Right ventricle myocardium superior (tissue), 1 donor: ENCODE results near the gene CD74. TPM values are rescaled to one million over a fixed set of nuclear protein-coding genes. Genes with fewer than 3 reads are reported as not detected.

Experiments used
- ATAC-seq: fragments of 200-7000 bp; cut with Tn5 transposase; one replicate; pipeline ENCODE4 v1.9.1; 2020; ENCODE audit warnings: mild to moderate bottlenecking; ENCODE audit not compliant: poor library complexity
- DNase-seq: peaks from one replicate; pipeline ENCODE4 v3.0.0-alpha.2; 2020
- intact Hi-C: fragments of 100-400 bp; cut with DNase I; formaldehyde crosslinking; loops from one replicate; pipeline ENCODE4 v1.11.2; 2022
- total RNA-seq: library from RNA; stranded (reverse); fragmentation: NEBNext Ultra II Directional; extraction: Animal tissue kit (Norgen Biotek cat#: 25700); gene quantifications from one replicate; pipeline ENCODE4 v1.2.1, GENCODE V29; 2021
- donor health status: DM: no; HTN: yes; CAD: no; lungs with severe emphysema.

Gene CD74
- total RNA-seq, 1 donor from 2014 or later = 263 TPM

DNA sequence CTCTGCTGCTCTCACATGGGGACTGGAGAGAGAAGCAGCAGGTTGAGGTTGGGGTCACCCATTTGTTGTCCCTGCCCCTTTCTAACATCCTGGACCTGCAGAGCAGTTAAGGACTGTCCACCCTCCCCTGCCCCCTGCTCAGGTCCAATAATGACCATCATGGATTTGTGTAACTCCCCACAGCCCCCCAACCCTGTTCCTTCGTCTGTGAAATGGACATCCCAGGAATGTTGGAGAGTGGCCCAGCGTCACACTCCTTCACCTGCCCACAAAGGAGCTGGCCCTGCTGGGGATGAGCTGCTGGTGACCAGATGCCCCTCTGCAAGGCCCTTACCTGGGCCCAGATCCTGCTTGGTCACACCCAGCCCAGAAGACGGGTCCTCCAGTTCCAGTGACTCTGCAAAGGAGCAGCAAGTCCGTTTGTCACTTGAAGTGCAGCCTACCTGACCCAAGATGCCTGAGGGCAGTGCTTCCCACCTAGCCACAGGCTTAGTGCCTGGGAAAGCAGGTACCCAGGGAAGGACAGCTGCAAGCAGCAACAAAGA lies 10.4 kb downstream of the CD74 start:
- intact Hi-C loops = loop anchor here (5.0 kb wide), 1 partner anchor 35 kb away; no protein-coding TSS in a partner anchor
- ATAC-seq = no peak
- no peak for DNase-seq

DNA sequence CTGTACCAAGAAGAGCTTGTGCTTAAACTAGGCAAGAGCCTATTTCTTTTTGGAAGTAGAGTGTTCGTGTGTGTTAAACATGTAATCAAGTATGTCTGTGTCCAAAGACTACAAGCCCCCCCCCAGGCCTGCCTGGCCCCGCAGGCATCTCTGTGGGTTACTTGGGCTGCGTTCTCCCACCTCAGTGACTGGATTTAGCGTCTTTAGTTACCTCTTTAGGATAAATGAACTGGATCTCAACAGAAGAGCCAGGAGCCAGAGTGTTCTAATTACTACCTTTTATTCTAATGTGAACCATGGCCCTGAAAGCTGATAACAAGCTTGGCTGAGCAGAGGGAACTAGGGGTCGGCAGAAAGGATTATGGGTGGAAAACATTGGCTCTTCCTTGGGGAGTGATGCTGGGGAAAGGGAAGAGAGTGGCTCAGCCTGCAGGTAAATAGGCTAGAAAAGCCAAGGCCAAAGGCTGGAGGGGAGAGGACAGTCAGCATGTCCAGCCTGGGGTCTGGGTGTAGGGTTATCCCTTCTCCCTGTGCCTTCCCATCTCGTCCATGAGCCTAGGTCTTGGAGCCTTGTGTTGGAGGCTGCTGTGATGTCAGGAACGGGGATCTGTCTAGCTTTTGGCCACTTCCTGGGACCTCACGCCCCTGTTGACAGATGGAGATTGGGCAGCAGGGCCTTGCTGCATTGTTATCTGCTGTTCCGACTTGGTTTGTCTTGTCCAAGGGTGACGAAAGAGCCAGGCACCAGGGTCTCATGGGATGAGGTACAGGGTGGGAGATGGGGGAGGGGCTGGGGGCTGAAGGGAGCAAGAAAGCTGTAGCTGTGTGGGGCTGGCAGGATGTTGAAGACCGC lies 11.1 kb downstream of the CD74 start:
- ATAC-seq (no peak), DNase-seq (no peak)
- intact Hi-C loops = loop anchor here (5.0 kb wide), 1 partner anchor 36 kb away; no protein-coding TSS in a partner anchor

DNA sequence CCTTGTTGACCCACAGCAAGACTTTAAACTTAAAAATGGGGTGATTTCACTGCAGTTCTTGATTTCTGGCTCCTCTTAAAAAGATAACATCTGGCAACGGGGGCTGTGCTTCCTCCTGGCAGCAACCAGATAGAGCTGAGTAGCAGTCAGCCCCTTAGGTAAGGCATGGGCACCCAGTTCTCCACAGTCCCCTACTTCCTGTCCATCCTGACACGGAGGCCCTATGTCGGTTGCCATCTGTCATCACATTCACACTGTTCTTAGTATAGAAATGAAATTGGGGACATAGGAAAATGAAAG lies 11.7 kb downstream of the CD74 start:
- DNase-seq (no peak), ATAC-seq (no peak)
- intact Hi-C loops = loop anchor here (5.0 kb wide), 1 partner anchor 36 kb away; no protein-coding TSS in a partner anchor

DNA sequence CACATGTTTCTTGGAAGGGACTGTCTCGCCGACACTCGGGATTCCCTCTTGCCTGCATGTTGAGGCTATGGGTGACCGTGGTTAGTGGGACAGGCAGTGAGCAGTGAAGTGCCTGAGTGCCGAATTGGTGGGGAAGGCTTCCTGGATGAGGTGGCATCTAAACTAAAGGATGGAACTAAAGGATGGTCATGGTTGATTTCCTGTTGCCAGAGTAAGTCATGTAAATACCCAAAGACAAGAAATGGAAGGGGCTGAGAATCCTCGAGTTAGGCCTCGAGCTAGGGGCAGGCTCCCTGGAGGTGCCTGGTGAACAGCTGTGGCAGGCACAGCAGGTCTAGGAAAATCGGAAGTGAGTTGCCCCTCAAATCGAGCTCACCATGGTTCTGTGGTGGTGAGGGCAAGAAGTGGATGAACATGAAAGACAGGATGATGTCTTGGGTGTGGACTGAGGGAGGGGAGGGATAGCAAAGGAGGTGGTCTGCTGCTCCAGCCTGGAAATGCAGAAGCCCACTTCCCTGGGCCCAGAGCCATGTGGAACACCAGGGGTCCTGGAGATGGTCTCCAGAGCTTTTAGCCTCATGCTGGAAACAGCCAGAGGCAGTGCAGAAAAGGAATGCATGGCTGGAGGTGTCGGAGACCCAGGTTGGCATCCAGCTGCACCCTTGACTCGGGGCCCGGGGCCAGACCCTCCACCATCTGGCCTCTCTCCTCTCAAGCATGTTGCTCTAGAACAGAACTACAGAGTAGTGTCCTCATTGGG lies 12.2 kb downstream of the CD74 start:
- DNase-seq (no peak), ATAC-seq (no peak)
- intact Hi-C loops = loop anchor here (5.0 kb wide), 1 partner anchor 37 kb away; no protein-coding TSS in a partner anchor

DNA sequence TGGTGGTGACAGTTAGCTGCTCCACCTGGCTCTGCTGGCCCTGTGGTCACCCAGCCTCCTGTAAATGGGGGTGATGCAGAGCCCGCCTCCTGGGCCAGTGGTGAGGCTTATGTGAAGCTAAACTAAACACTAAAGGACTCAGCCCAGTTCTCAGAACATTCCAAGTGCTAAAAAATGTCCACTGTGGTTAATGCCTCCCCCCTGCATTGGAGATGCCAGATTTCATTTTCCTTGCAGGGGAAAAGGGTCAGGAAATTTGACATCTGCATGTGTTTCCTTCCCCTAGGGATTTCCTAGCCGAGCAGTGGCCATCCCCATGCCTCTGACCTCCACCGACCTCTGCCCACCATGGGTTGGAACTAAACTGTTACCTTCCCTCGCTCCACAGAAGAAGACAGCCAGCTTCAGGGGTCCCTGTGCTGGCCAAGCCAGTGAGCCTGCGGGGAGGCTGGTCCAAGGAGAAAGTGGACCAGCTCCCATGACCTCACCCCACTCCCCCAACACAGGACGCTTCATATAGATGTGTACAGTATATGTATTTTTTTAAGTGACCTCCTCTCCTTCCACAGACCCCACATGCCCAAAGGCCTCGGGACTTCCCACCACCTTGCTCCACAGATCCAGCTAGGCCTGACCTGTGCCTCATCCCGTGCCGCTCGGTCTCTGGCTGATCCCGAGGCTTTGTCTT lies 13.0 kb downstream of the CD74 start:
- ATAC-seq (no peak), DNase-seq (no peak)
- intact Hi-C loops = loop anchor here (5.0 kb wide), 1 partner anchor 38 kb away; no protein-coding TSS in a partner anchor

DNA sequence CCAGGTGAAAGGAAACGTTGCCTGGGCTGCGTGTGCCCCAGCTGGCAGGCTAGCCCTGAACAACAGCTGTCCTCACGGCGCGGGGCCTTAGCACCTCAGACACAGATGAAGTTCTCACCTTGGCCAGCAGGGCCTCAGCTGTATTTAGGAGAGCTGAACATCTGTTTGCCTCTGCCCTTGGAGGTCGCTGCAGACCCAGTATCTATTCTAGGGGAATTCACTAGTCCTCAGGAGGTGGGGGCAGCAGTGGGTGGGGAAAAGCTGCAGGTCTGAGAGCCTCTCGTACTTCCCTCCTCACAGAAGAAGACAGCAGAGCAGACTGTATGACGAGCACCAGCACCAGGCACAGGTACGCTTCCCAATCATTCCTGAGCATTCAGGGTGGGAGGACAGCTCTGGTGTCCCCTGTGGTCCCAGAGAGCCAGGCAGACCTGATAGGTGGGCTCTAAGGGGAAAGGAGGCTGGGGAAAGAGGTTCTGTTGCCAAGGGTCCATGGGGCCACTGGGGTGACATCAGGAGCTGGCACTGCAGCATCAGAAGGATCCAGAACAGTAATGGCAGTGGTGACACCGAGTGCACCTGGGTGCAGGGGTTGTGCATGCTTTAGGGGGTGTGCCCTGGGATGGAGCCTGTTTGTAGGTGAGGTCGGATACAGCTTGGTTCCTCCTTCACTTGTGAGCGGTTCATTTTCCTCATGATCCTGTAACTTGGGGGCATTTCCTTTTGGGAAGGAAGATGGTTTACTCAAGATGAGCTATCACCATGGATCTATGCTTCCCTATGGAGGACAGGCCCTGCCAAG lies 13.8 kb downstream of the CD74 start:
- intact Hi-C loops = no loop called here
- ATAC-seq = no peak
- no peak for DNase-seq

DNA sequence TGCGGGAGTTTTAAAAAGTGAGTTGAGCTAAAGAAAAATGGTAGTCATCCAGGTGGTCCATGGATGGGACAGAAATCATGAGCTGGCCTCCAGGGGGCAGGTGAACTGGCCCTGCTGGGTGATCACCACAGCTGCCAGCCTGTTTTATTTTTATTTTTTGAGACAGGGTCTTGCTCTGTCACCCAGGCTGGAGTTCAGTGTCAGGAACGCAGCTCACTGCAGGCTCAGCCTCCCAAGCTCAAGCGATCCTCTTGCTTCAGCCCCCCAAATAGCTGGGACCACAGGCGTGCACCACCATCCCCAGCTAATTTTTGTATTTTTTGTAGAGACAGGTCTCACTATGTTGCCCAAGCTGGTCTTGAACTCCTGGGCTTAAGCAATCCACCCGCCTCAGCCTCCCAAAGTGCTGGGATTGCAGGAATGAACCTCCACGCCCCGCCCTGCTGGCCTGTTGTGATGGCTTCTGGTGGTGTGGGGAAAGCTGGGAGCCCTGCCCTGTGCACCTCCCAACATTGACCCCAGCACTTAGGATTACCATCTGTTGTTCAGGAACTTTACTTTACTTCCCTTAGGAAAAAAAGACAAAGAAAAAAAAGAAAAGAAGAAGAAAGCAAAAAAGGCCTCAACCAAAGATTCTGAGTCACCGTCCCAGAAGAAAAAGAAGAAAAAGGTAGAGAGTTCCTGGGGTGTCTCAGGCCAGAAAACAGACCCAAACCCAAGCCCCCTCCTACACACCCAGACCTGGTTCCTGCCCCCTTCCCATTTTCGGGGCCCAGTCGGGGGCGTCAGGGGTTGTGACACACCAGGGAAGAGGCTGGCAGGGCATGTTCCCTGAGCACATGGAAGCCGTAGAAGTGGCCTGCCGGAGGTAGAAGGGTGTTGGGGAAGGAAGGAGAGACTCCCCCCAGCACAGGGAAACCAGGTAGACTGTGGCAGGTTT lies 14.7 kb downstream of the CD74 start:
- intact Hi-C loops = no loop called here
- ATAC-seq = no peak
- no peak for DNase-seq

DNA sequence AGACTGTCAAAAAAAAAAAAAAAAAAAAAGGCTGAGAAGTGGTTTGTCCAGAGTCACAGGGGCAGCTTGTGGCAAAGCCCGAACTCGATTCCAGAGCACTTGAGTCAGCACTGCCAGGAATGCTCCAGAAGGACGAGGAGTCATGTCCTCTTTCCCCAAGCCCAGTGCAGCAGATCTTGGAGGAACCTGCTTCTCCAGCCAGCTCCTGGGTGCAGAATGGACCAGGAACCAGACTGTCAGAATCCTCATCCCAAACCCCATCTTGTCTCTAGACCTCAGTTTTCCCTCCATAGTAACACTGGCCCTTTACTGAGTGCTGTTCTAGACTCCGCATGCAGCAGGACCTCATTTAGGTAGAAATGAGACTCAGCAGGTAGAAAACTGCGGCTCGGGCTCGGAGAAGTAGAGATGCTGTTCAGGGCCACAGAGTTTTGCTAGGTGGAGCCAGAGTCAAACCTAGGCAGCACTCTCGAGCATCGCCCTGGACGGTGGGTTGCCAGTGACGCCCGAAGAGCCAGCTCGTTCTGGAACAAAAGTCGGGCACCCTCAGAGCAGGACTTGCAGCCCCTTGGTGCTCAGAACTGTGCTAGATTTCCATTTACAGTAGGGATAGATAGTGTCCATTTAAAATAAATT lies 15.4 kb downstream of the CD74 start:
- intact Hi-C loops = no loop called here
- no peak for DNase-seq
- ATAC-seq = no peak

DNA sequence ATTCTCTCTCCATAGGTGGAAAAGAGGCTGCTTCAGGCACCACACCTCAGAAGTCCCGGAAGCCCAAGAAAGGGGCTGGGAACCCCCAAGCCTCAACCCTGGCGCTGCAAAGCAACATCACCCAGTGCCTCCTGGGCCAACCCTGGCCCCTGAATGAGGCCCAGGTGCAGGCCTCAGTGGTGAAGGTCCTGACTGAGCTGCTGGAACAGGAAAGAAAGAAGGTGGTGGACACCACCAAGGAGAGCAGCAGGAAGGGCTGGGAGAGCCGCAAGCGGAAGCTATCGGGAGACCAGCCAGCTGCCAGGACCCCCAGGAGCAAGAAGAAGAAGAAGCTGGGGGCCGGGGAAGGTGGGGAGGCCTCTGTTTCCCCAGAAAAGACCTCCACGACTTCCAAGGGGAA lies 16.4 kb downstream of the CD74 start:
- no peak for ATAC-seq
- intact Hi-C loops = no loop called here
- DNase-seq = no peak

DNA sequence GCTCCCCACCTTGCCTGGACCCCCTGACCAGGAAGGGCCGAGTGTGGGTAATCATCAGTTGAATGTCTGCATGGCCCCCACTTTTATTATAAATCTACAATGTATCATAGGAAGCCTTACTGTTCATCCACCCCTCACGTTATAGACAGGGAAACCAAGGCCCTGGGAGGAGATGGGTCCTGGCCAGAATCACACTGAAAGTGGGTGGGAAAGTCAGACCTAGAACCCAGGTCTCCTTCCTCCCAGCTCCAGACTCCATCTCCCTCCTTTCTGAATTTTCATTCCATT lies 17.1 kb downstream of the CD74 start:
- ATAC-seq = no peak
- intact Hi-C loops = no loop called here

DNA sequence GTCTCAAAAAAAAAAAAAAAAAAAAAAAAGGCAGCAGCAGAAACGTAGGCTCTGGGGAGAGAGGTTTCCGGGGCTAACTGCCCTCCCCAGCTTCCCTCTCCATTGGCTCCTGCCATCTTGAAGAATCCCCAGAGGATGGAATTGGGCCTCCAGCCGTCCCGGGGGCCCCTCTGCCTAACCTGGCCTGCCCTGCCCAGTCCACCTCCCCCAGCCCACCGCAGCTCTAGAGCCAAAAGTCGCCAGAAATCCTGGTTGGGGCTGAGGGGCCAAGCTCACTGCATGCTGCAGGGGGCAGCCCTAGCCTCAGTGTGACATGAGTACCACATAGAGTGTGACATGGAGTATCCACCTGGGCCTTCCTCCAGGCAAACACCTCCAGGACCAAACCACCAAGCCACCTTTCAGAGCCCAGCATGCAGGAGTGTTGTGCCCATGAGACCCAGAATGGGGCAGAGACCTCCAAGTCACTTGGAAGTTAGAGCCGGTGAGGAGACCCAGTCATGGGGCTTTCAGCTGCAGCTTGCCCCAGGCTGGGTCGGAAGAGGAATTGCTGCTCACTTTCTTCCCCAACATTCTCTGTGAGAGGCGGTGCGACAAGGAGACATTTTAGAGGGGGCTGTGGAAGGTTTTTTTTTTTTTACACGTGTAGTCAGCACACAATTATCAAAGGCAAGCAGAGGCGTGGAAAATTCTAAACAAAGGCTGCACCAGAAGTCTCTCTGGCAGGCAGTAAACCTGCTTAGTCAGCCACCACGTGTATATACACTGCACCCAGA lies 17.6 kb downstream of the CD74 start:
- ATAC-seq (no peak), DNase-seq (no peak)
- intact Hi-C loops = no loop called here

More for the DNA sequence above, 17.1 kb downstream of the CD74 start:
- no peak for DNase-seq

DNA sequence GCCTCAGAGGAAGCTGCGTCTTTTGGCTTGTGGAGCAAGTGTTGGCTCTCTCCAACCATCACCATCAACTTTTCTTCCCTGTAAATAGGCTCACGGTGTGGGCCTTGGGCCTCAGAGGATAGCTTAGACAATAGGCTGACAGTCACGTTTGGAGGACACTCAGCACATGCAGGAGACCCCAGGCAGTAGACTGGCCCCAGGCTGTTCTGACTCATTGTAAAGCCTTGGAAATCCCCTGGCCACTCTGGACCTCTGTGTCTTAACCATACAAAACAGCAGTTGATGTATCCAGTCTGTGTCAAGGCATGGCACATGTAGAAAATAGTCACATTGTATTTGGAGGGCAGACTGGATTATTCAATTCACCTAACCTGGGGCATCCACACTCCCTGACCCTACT lies 18.6 kb downstream of the CD74 start:
- ATAC-seq (no peak), DNase-seq (no peak)
- intact Hi-C loops = no loop called here

DNA sequence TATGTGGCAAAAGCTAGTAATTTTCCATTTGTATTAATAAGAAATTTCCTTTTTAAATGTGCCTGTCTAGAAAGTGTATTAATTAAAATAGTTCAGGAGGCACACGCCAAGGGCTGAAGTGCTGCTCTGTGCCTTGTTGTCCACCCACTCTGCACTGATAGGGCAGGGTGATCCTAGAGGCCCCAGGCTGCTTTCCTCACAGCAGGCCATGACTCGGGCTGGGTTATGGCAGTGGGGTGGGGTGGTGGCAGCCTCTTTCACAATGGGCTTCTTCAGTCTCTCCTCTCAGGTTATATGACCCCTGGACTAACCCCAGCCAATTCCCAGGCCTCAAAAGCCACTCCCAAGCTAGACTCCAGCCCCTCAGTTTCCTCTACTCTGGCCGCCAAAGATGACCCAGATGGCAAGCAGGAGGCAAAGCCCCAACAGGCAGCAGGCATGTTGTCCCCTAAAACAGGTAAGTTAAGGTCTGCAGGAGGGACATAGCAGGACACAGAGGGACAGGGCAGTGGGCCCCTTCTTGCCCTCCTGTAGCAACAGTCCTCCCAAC lies 19.5 kb downstream of the CD74 start:
- no peak for DNase-seq
- ATAC-seq = no peak
- intact Hi-C loops = no loop called here

DNA sequence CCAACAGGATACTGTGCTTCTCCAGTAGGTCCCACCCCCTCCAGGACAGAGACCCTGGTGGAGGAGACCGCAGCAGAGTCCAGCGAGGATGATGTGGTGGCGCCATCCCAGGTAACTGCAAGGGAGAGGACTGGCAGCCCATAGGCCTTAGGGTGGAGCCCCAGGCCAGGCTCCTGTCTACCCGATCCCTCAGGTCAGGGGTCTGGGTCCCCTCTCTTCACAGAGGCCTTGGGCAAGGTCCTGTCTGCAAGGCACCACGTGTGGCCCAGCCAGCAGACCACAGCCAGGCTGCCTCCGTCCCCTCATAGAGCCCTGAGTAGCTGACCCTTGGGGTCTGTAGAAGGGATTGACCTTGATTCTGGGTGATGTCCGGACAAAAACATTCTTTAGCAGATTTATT lies 20.0 kb downstream of the CD74 start:
- no peak for ATAC-seq

DNA sequence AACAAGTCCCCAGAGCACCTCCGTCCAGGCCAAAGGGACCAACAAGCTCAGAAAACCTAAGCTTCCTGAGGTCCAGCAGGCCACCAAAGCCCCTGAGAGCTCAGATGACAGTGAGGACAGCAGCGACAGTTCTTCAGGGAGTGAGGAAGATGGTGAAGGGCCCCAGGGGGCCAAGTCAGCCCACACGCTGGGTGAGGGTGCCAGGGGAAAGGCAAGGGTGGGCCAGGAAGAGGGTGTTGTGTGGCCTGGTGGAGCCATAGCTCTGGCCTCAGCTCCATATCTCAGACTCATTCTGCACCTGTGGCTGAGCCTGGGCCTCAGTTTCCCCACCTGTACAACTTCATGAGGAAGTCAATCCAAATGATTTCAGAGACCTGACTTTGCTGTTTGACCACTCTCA lies 20.7 kb downstream of the CD74 start:
- intact Hi-C loops = no loop called here

More for the DNA sequence above, 20.0 kb downstream of the CD74 start:
- intact Hi-C loops = no loop called here
- DNase-seq = no peak

More for the DNA sequence above, 20.7 kb downstream of the CD74 start:
- ATAC-seq (no peak), DNase-seq (no peak)
